ENCODE results near the gene AIF1L. TPM values are rescaled to one million over a fixed set of nuclear protein-coding genes. Genes with fewer than 3 reads are reported as not detected.
"Not testable (repeated sequence)": the region's sequence is repeated elsewhere in the genome, so short reads cannot be mapped to it uniquely, and the experiment has no call there.

AIF1L gene
- total RNA-seq, 1 experiment from 2014 or later: 6.0 TPM

DNA sequence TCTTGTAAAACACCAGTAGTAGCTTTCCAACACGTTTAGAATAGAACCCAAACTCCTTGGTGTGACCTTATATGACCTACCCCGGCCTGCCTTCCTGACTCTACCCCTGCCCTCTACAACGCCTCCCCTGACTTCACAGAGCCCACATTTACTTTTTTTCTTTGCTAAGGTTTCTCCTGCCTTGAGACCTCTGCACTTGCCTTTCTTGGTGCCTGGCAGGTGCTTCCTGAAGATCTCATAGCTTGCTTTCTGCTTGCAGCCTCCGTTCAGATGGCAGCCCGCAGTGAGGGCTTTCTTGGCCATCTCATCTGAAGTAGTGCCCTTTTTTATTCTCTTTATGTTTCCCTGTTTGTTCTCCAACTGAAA is 53.3 kb downstream of the AIF1L start:
- Histone ChIP-seq H3K4me3 (ENCODE audit: low read depth in 2 of 2, low read length in 2 of 2) (no peak overlapping the region), H3K4me1 (ENCODE audit: control insufficient read depth, insufficient read depth, low read length) (no peaks in the 10 kb centered on the region), H3K36me3 (ENCODE audit: control insufficient read depth, insufficient read depth, low read length) (peaks cover 31% of the 10 kb centered on the region), H3K27me3 (ENCODE audit: control insufficient read depth, insufficient read depth, low read length) (no peaks in the 10 kb centered on the region), H3K27ac (ENCODE audit: low read length) (no peak overlapping the region), H3K9me3 (ENCODE audit: control insufficient read depth, insufficient read depth, low read depth, low read length) (no peaks in the 10 kb centered on the region)
- BruUV-seq (replicated peaks): no TSS peak
- no peak for DNase-seq (ENCODE audit: low read depth, low spot score)
- in situ Hi-C loops (cut with HindIII; ENCODE audit: low pct_unique_long_range_greater_than_20kb, low sequenced_read_pairs): no loop called here
- intact Hi-C loops (cut with micrococcal nuclease; ENCODE audit: unreplicated experiment): no loop called here
- ATAC-seq: no peak
- ChIA-PET POLR2A (no interaction called here), CTCF (no interaction called here)
- TF ChIP-seq POLR2AphosphoS5 (IDR thresholded peaks at IDR 0.05; ENCODE audit: low read depth, low read length) (no peak), TCF7L2 (IDR thresholded peaks at IDR 0.05; ENCODE audit: low read depth, low read length) (no peak), SIN3A (IDR thresholded peaks at IDR 0.05; ENCODE audit: borderline replicate concordance, insufficient read depth, low read depth, low read length) (no peak), REST (IDR thresholded peaks at IDR 0.05; ENCODE audit: insufficient read depth in 1 of 2, low read depth in 2 of 2, low read length in 1 of 2) (no peak)
- TF ChIP-seq, protein P1, sequence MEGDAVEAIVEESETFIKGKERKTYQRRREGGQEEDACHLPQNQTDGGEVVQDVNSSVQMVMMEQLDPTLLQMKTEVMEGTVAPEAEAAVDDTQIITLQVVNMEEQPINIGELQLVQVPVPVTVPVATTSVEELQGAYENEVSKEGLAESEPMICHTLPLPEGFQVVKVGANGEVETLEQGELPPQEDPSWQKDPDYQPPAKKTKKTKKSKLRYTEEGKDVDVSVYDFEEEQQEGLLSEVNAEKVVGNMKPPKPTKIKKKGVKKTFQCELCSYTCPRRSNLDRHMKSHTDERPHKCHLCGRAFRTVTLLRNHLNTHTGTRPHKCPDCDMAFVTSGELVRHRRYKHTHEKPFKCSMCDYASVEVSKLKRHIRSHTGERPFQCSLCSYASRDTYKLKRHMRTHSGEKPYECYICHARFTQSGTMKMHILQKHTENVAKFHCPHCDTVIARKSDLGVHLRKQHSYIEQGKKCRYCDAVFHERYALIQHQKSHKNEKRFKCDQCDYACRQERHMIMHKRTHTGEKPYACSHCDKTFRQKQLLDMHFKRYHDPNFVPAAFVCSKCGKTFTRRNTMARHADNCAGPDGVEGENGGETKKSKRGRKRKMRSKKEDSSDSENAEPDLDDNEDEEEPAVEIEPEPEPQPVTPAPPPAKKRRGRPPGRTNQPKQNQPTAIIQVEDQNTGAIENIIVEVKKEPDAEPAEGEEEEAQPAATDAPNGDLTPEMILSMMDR (IDR thresholded peaks at IDR 0.05): no peak

DNA sequence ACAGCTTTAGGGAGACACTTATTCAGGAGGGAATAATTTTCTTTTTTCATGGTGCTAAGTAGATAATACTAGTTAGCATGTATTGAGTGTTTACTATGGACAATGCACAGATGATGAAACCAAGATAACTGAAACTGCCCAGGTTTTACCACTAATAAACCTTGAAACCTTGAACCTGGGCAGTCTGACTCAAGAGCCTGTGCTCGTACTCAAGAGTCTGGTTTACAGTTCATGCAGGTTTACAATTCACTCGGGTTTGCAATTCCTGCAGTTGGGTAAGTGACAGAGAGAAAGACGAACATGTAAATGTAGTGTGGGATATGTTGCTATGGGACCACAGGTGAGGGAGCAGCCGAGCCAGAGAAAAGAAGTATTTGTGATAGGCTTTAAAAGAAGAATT is 57.3 kb downstream of the AIF1L start:
- Histone ChIP-seq H3K4me3 (ENCODE audit: low read depth in 2 of 2, low read length in 2 of 2) (no peak overlapping the region), H3K27me3 (ENCODE audit: control insufficient read depth, insufficient read depth, low read length) (no peaks in the 10 kb centered on the region), H3K36me3 (ENCODE audit: control insufficient read depth, insufficient read depth, low read length) (peaks cover 15% of the 10 kb centered on the region), H3K4me1 (ENCODE audit: control insufficient read depth, insufficient read depth, low read length) (no peaks in the 10 kb centered on the region), H3K9me3 (ENCODE audit: control insufficient read depth, insufficient read depth, low read depth, low read length) (no peaks in the 10 kb centered on the region), H3K27ac (ENCODE audit: low read length) (no peak overlapping the region)
- no TSS peak for BruUV-seq (replicated peaks)
- DNase-seq (ENCODE audit: low read depth, low spot score) (no peak), ATAC-seq (no peak)
- CTCF ChIA-PET: no interaction called here
- POLR2A ChIA-PET: no interaction called here
- in situ Hi-C loops (cut with HindIII; ENCODE audit: low pct_unique_long_range_greater_than_20kb, low sequenced_read_pairs): no loop called here
- intact Hi-C loops (cut with micrococcal nuclease; ENCODE audit: unreplicated experiment): no loop called here
- TF ChIP-seq POLR2AphosphoS5 (IDR thresholded peaks at IDR 0.05; ENCODE audit: low read depth, low read length) (no peak), REST (IDR thresholded peaks at IDR 0.05; ENCODE audit: insufficient read depth in 1 of 2, low read depth in 2 of 2, low read length in 1 of 2) (no peak), SIN3A (IDR thresholded peaks at IDR 0.05; ENCODE audit: borderline replicate concordance, insufficient read depth, low read depth, low read length) (no peak), TCF7L2 (IDR thresholded peaks at IDR 0.05; ENCODE audit: low read depth, low read length) (no peak)
- TF ChIP-seq, protein P1 (IDR thresholded peaks at IDR 0.05): no peak

- peaks cover 11% of the 10 kb centered on the region; the same call in 1 of the 2 replicates for H3K36me3 ChIP-seq (ENCODE audit: control insufficient read depth, insufficient read depth, low read length)
- H3K27me3 ChIP-seq (ENCODE audit: control insufficient read depth, insufficient read depth, low read length); in situ Hi-C loops (cut with HindIII; ENCODE audit: low pct_unique_long_range_greater_than_20kb, low sequenced_read_pairs); H3K9me3 ChIP-seq (ENCODE audit: control insufficient read depth, insufficient read depth, low read depth, low read length); POLR2A ChIA-PET; intact Hi-C loops (cut with micrococcal nuclease; ENCODE audit: unreplicated experiment); H3K4me3 ChIP-seq (ENCODE audit: low read depth in 2 of 2, low read length in 2 of 2); H3K4me1 ChIP-seq (ENCODE audit: control insufficient read depth, insufficient read depth, low read length); ATAC-seq; CTCF ChIA-PET; DNase-seq (ENCODE audit: low read depth, low spot score); H3K27ac ChIP-seq (ENCODE audit: low read length); BruUV-seq (replicated peaks): not testable (repeated sequence)
These were observed 62.3 kb downstream of the AIF1L start for GRCh38 chr9:131158673-131159072.

All from Panc1 (cell line).